ENCODE data around the gene FAM135A.
A peak's percentile ranks its signal among the peaks of the same experiment; 100 is the strongest.

Gene FAM135A

GRCh38 chr6:70507161-70507560 lies 93.9 kb downstream of the FAM135A start:
- peaks cover 0 to 4% of the 10 kb centered on the region in 2 donors for H3K9me3 Mint-ChIP-seq

GRCh38 chr6:70508953-70509352 lies 95.6 kb downstream of the FAM135A start:
- ATAC-seq (replicated peaks) = no peak
- DNase-seq = no peak
- H3K36me3 Mint-ChIP-seq (ENCODE audit: insufficient read depth) = peaks cover 4% of the 10 kb centered on the region
- H3K27ac Mint-ChIP-seq = no peak overlapping the region
- no peaks in the 10 kb centered on the region for H3K27me3 Mint-ChIP-seq
- no peaks in the 10 kb centered on the region for H3K4me1 Mint-ChIP-seq (ENCODE audit: low read depth in 2 of 2)
- peaks cover 0 to 4% of the 10 kb centered on the region in 2 donors for H3K9me3 Mint-ChIP-seq
- H3K4me3 Mint-ChIP-seq = no peak overlapping the region

More at GRCh38 chr6:70507161-70507560, 93.9 kb downstream of the FAM135A start:
- H3K27ac Mint-ChIP-seq = no peak overlapping the region
- H3K4me1 Mint-ChIP-seq (ENCODE audit: low read depth in 2 of 2) = no peaks in the 10 kb centered on the region
- peaks cover 10% of the 10 kb centered on the region for H3K36me3 Mint-ChIP-seq (ENCODE audit: insufficient read depth)
- no peak for ATAC-seq (replicated peaks)
- H3K27me3 Mint-ChIP-seq = no peaks in the 10 kb centered on the region
- no peak for DNase-seq
- no peak overlapping the region for H3K4me3 Mint-ChIP-seq

GRCh38 chr6:70510600-70510999 lies 97.3 kb downstream of the FAM135A start:
- Mint-ChIP-seq H3K4me3 (no peak overlapping the region), H3K27ac (no peak overlapping the region), H3K27me3 (no peaks in the 10 kb centered on the region), H3K4me1 (ENCODE audit: low read depth in 2 of 2) (no peaks in the 10 kb centered on the region), H3K9me3 (no peaks in the 10 kb centered on the region), H3K36me3 (ENCODE audit: insufficient read depth) (no peaks in the 10 kb centered on the region)
- ATAC-seq (replicated peaks) (no peak), DNase-seq (no peak)

GRCh38 chr6:70518723-70519122 lies 105.4 kb downstream of the FAM135A start:
- H3K36me3 Mint-ChIP-seq (ENCODE audit: insufficient read depth) = no peaks in the 10 kb centered on the region
- H3K4me3 Mint-ChIP-seq = no peak overlapping the region
- no peaks in the 10 kb centered on the region for H3K9me3 Mint-ChIP-seq
- ATAC-seq (replicated peaks) (no peak), DNase-seq (no peak)
- no peaks in the 10 kb centered on the region for H3K4me1 Mint-ChIP-seq (ENCODE audit: low read depth in 2 of 2)
- H3K27ac Mint-ChIP-seq = no peak overlapping the region
- H3K27me3 Mint-ChIP-seq = no peaks in the 10 kb centered on the region

GRCh38 chr6:70520575-70520974 lies 107.3 kb downstream of the FAM135A start:
- H3K4me1 Mint-ChIP-seq (ENCODE audit: low read depth in 2 of 2) = no peaks in the 10 kb centered on the region
- H3K36me3 Mint-ChIP-seq (ENCODE audit: insufficient read depth) = no peaks in the 10 kb centered on the region
- ATAC-seq (replicated peaks) (peak; percentile 36), DNase-seq (peak in 1 of 3 experiments; percentile 2)
- H3K27ac Mint-ChIP-seq = no peak overlapping the region
- H3K27me3 Mint-ChIP-seq = no peaks in the 10 kb centered on the region
- no peaks in the 10 kb centered on the region for H3K9me3 Mint-ChIP-seq
- no peak overlapping the region for H3K4me3 Mint-ChIP-seq

- Mint-ChIP-seq H3K4me3 (no peak overlapping the region), H3K36me3 (ENCODE audit: insufficient read depth) (no peaks in the 10 kb centered on the region), H3K4me1 (ENCODE audit: low read depth in 2 of 2) (no peaks in the 10 kb centered on the region), H3K27ac (no peak overlapping the region), H3K27me3 (no peaks in the 10 kb centered on the region), H3K9me3 (no peaks in the 10 kb centered on the region)
- ATAC-seq (replicated peaks) (no peak), DNase-seq (no peak)
Measured at GRCh38 chr6:70524721-70525286, 111.5 kb downstream of the FAM135A start.

GRCh38 chr6:70527071-70527737 lies 113.9 kb downstream of the FAM135A start:
- DNase-seq = no peak
- no peak overlapping the region for H3K27ac Mint-ChIP-seq

GRCh38 chr6:70530023-70530422 lies 116.7 kb downstream of the FAM135A start:
- H3K27me3 Mint-ChIP-seq = no peaks in the 10 kb centered on the region
- ATAC-seq (replicated peaks) (no peak), DNase-seq (no peak)
- H3K36me3 Mint-ChIP-seq (ENCODE audit: insufficient read depth) = peaks cover 6% of the 10 kb centered on the region
- H3K4me1 Mint-ChIP-seq (ENCODE audit: low read depth in 2 of 2) = no peaks in the 10 kb centered on the region
- no peak overlapping the region for H3K27ac Mint-ChIP-seq
- no peak overlapping the region for H3K4me3 Mint-ChIP-seq
- H3K9me3 Mint-ChIP-seq = no peaks in the 10 kb centered on the region

More at GRCh38 chr6:70527071-70527737, 113.9 kb downstream of the FAM135A start:
- Mint-ChIP-seq H3K4me1 (ENCODE audit: low read depth in 2 of 2) (no peaks in the 10 kb centered on the region), H3K36me3 (ENCODE audit: insufficient read depth) (no peaks in the 10 kb centered on the region), H3K4me3 (no peak overlapping the region), H3K27me3 (no peaks in the 10 kb centered on the region), H3K9me3 (no peaks in the 10 kb centered on the region)
- ATAC-seq (replicated peaks) = no peak

- no peak overlapping the region for H3K4me3 Mint-ChIP-seq
- no peaks in the 10 kb centered on the region for H3K9me3 Mint-ChIP-seq
- no peaks in the 10 kb centered on the region for H3K4me1 Mint-ChIP-seq (ENCODE audit: low read depth in 2 of 2)
- H3K27me3 Mint-ChIP-seq = no peaks in the 10 kb centered on the region
- DNase-seq = no peak
- no peak for ATAC-seq (replicated peaks)
- no peak overlapping the region for H3K27ac Mint-ChIP-seq
- peaks cover 6% of the 10 kb centered on the region for H3K36me3 Mint-ChIP-seq (ENCODE audit: insufficient read depth)
Measured at GRCh38 chr6:70531133-70531532, 117.8 kb downstream of the FAM135A start.

GRCh38 chr6:70537266-70537665 lies 124.0 kb downstream of the FAM135A start:
- Mint-ChIP-seq H3K36me3 (ENCODE audit: insufficient read depth) (peaks cover 6% of the 10 kb centered on the region), H3K27me3 (no peaks in the 10 kb centered on the region), H3K27ac (no peak overlapping the region), H3K4me1 (ENCODE audit: low read depth in 2 of 2) (no peaks in the 10 kb centered on the region), H3K4me3 (no peak overlapping the region), H3K9me3 (no peaks in the 10 kb centered on the region)
- DNase-seq = no peak
- ATAC-seq (replicated peaks) = no peak

- Mint-ChIP-seq H3K27ac (peak overlapping the region in 1 of 2 donors; percentile 21), H3K4me1 (ENCODE audit: low read depth in 2 of 2) (no peaks in the 10 kb centered on the region), H3K27me3 (no peaks in the 10 kb centered on the region), H3K9me3 (no peaks in the 10 kb centered on the region), H3K36me3 (ENCODE audit: insufficient read depth) (peaks cover 3% of the 10 kb centered on the region), H3K4me3 (no peak overlapping the region)
- ATAC-seq (replicated peaks) (no peak), DNase-seq (no peak)
Measured at GRCh38 chr6:70538376-70538775, 125.1 kb downstream of the FAM135A start.

GRCh38 chr6:70547313-70547712 lies 134.0 kb downstream of the FAM135A start:
- ATAC-seq (replicated peaks) (no peak), DNase-seq (no peak)
- no peaks in the 10 kb centered on the region for H3K9me3 Mint-ChIP-seq
- H3K27me3 Mint-ChIP-seq = no peaks in the 10 kb centered on the region
- H3K36me3 Mint-ChIP-seq (ENCODE audit: insufficient read depth) = no peaks in the 10 kb centered on the region
- no peaks in the 10 kb centered on the region for H3K4me1 Mint-ChIP-seq (ENCODE audit: low read depth in 2 of 2)
- no peak overlapping the region for H3K27ac Mint-ChIP-seq
- H3K4me3 Mint-ChIP-seq = no peak overlapping the region

GRCh38 chr6:70547905-70548304 lies 134.6 kb downstream of the FAM135A start:
- no peaks in the 10 kb centered on the region for H3K36me3 Mint-ChIP-seq (ENCODE audit: insufficient read depth)
- ATAC-seq (replicated peaks) (no peak), DNase-seq (no peak)
- no peaks in the 10 kb centered on the region for H3K4me1 Mint-ChIP-seq (ENCODE audit: low read depth in 2 of 2)
- H3K9me3 Mint-ChIP-seq = no peaks in the 10 kb centered on the region
- H3K4me3 Mint-ChIP-seq = no peak overlapping the region
- H3K27me3 Mint-ChIP-seq = no peaks in the 10 kb centered on the region
- no peak overlapping the region for H3K27ac Mint-ChIP-seq

- Mint-ChIP-seq H3K4me1 (ENCODE audit: low read depth in 2 of 2) (no peaks in the 10 kb centered on the region), H3K4me3 (no peak overlapping the region), H3K9me3 (no peaks in the 10 kb centered on the region), H3K27me3 (no peaks in the 10 kb centered on the region), H3K27ac (no peak overlapping the region), H3K36me3 (ENCODE audit: insufficient read depth) (no peaks in the 10 kb centered on the region)
- DNase-seq = no peak
- ATAC-seq (replicated peaks) = no peak
Measured at GRCh38 chr6:70549327-70549726, 136.0 kb downstream of the FAM135A start.
